Cerebellar cortex (tissue), 1 donor: ENCODE measurements around the gene TDRKH.
"Not testable (repeated sequence)": the region's sequence is repeated elsewhere in the genome, so short reads cannot be mapped to it uniquely, and the experiment has no call there.

Experiments used
- DNase-seq: peaks from one replicate; pipeline ENCODE4 v3.0.0-alpha.2; 2015; ENCODE audit warnings: low spot score

TDRKH gene

GRCh38 chr1:151762941-151763921, 27.1 kb downstream of the TDRKH start, which contains the start of gene MRPL9:
Gene MRPL9, minus strand, starts transcription at chr1:151763496. Its CDS starts 17 bp downstream, at chr1:151763479.
- DNase-seq = peak; percentile 84

- no peak for DNase-seq
Measured at GRCh38 chr1:151760597-151761385, 29.5 kb downstream of the TDRKH start.

- no peak for DNase-seq
Measured at GRCh38 chr1:151759241-151759640, 31.1 kb downstream of the TDRKH start.

- no peak for DNase-seq
Measured at GRCh38 chr1:151756291-151756690, 34.0 kb downstream of the TDRKH start.

GRCh38 chr1:151741516-151741915, 48.8 kb downstream of the TDRKH start:
- no peak for DNase-seq

- no peak for DNase-seq
Measured at GRCh38 chr1:151739590-151740355, 50.5 kb downstream of the TDRKH start.

GRCh38 chr1:151737479-151737878, 52.8 kb downstream of the TDRKH start:
- DNase-seq = no peak

- no peak for DNase-seq
Measured at GRCh38 chr1:151737026-151737425, 53.3 kb downstream of the TDRKH start.

- DNase-seq = not testable (repeated sequence)
Measured at GRCh38 chr1:151733995-151734394, 56.3 kb downstream of the TDRKH start.

- no peak for DNase-seq
Measured at GRCh38 chr1:151733126-151733525, 57.2 kb downstream of the TDRKH start.

GRCh38 chr1:151729966-151730291, 60.4 kb downstream of the TDRKH start:
- no peak for DNase-seq

- DNase-seq = no peak
Measured at GRCh38 chr1:151729157-151729965, 60.9 kb downstream of the TDRKH start.

GRCh38 chr1:151728151-151729054, 61.9 kb downstream of the TDRKH start:
- DNase-seq = peak; percentile 82

GRCh38 chr1:151723726-151724370, 66.5 kb downstream of the TDRKH start:
- no peak for DNase-seq
